ENCODE results near the gene SELENOW.

- TF ChIP-seq CTCF (IDR thresholded peaks at IDR 0.05) (no peak), POLR2A (IDR thresholded peaks at IDR 0.05) (no peak)
Measured at GRCh38 chr19:47741544-47742140, 36.9 kb upstream of the SELENOW start.

Data from Peyer's patch (tissue), 4 donors.